Measurements from ENCODE around the gene ETNK1.

The ETNK1 gene

DNA sequence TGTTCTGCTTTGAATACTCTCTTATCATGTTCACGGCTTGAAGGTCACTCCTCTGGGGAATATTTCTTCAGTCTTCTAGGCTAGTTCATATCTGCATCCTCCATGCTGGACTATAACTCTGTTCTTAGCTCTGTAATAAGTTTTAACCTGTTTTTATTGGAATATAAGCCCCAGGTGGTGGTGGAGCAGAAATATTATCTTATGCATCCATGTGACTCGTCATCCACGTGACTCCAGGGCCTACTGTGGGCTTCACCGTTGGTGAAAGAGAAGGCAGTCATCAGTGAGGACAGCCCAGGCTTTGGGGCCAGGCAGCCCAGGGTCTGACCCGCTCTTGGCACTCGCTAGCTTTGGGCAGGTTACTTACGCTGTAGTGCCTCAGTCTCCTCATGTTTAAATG lies 87.1 kb downstream of the ETNK1 start:
- Histone ChIP-seq H2AFZ (ENCODE audit: low read length) (no peak overlapping the region), H3K36me3 (ENCODE audit: insufficient read depth, low read length) (no peaks in the 10 kb centered on the region), H3K27ac (ENCODE audit: low read depth, low read length, poor library complexity, severe bottlenecking) (no peak overlapping the region), H4K20me1 (ENCODE audit: insufficient read depth, low read length) (no peaks in the 10 kb centered on the region), H3K27me3 (ENCODE audit: insufficient read depth, low read length) (no peaks in the 10 kb centered on the region), H3K79me2 (ENCODE audit: insufficient read depth, low read length) (no peaks in the 10 kb centered on the region), H3K4me3 (ENCODE audit: low read depth, low read length, poor library complexity, severe bottlenecking) (no peak overlapping the region), H3K9me3 (ENCODE audit: low read length) (no peaks in the 10 kb centered on the region), H3F3A (ENCODE audit: insufficient read depth, low read length) (no peaks in the 10 kb centered on the region), H3K4me1 (ENCODE audit: insufficient read depth, low read length, severe bottlenecking) (no peaks in the 10 kb centered on the region), H3K9me2 (ENCODE audit: low read depth, low read length) (no peaks in the 10 kb centered on the region), H3K4me2 (ENCODE audit: low read length) (no peak overlapping the region), H3K9ac (ENCODE audit: low read length) (no peak overlapping the region)
- TF ChIP-seq EZH2 (IDR thresholded peaks at IDR 0.05; ENCODE audit: borderline replicate concordance, low read length) = no peak
- TF ChIP-seq, protein P1, sequence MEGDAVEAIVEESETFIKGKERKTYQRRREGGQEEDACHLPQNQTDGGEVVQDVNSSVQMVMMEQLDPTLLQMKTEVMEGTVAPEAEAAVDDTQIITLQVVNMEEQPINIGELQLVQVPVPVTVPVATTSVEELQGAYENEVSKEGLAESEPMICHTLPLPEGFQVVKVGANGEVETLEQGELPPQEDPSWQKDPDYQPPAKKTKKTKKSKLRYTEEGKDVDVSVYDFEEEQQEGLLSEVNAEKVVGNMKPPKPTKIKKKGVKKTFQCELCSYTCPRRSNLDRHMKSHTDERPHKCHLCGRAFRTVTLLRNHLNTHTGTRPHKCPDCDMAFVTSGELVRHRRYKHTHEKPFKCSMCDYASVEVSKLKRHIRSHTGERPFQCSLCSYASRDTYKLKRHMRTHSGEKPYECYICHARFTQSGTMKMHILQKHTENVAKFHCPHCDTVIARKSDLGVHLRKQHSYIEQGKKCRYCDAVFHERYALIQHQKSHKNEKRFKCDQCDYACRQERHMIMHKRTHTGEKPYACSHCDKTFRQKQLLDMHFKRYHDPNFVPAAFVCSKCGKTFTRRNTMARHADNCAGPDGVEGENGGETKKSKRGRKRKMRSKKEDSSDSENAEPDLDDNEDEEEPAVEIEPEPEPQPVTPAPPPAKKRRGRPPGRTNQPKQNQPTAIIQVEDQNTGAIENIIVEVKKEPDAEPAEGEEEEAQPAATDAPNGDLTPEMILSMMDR (IDR thresholded peaks at IDR 0.05; ENCODE audit: low read length) = no peak

DNA sequence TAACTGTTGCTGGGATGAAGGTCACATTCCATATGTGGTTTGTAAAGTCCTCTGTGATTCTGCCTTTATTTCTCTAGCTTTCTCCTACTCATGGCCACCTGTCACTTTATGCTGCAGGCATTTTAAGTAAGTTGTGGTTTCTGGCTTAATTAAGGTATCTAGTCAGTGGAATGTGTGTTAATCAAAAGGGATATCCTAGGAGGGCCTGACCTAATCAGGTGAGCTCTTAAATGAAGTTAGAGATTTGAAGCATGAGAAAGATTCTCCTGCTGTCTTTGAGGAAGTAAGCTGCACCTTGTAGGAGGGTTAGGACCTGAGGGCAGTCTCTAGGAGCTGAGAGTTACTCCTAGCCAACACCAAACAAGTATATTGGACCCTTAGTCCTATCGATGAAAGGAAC lies 90.3 kb downstream of the ETNK1 start:
- Histone ChIP-seq H3K27ac (ENCODE audit: low read depth, low read length, poor library complexity, severe bottlenecking) (no peak overlapping the region), H4K20me1 (ENCODE audit: insufficient read depth, low read length) (no peaks in the 10 kb centered on the region), H3K36me3 (ENCODE audit: insufficient read depth, low read length) (no peaks in the 10 kb centered on the region), H3K79me2 (ENCODE audit: insufficient read depth, low read length) (no peaks in the 10 kb centered on the region), H3K9me3 (ENCODE audit: low read length) (no peaks in the 10 kb centered on the region), H3K9me2 (ENCODE audit: low read depth, low read length) (no peaks in the 10 kb centered on the region), H3F3A (ENCODE audit: insufficient read depth, low read length) (no peaks in the 10 kb centered on the region), H2AFZ (ENCODE audit: low read length) (no peak overlapping the region), H3K4me2 (ENCODE audit: low read length) (no peak overlapping the region), H3K4me1 (ENCODE audit: insufficient read depth, low read length, severe bottlenecking) (no peaks in the 10 kb centered on the region), H3K27me3 (ENCODE audit: insufficient read depth, low read length) (no peaks in the 10 kb centered on the region), H3K4me3 (ENCODE audit: low read depth, low read length, poor library complexity, severe bottlenecking) (no peak overlapping the region), H3K9ac (ENCODE audit: low read length) (no peak overlapping the region)
- no peak for TF ChIP-seq EZH2 (IDR thresholded peaks at IDR 0.05; ENCODE audit: borderline replicate concordance, low read length)
- TF ChIP-seq, protein P1 (IDR thresholded peaks at IDR 0.05; ENCODE audit: low read length) = no peak

DNA sequence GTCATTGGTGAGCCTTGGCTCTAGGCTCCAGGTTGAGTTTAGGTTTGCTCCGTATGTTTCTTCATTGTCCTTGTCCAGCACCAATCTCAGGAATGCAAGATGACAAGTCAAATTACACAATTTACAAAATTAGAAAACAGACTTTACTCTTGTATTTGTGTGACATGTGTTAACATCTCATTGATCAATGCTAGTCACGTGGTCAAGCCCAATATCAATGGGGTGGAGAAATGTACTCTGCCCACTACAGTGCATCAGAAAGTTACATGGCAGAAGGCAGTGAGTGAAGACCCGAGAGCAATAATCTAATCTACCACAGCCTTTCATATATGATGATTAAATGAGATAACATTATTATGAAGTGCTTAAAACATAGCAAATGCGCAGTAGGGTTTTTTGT lies 94.8 kb downstream of the ETNK1 start:
- Histone ChIP-seq H3K9me3 (ENCODE audit: low read length) (no peaks in the 10 kb centered on the region), H3K79me2 (ENCODE audit: insufficient read depth, low read length) (no peaks in the 10 kb centered on the region), H2AFZ (ENCODE audit: low read length) (no peak overlapping the region), H3K9ac (ENCODE audit: low read length) (no peak overlapping the region), H3F3A (ENCODE audit: insufficient read depth, low read length) (no peaks in the 10 kb centered on the region), H3K4me1 (ENCODE audit: insufficient read depth, low read length, severe bottlenecking) (no peaks in the 10 kb centered on the region), H3K27ac (ENCODE audit: low read depth, low read length, poor library complexity, severe bottlenecking) (no peak overlapping the region), H3K4me3 (ENCODE audit: low read depth, low read length, poor library complexity, severe bottlenecking) (no peak overlapping the region), H3K27me3 (ENCODE audit: insufficient read depth, low read length) (no peaks in the 10 kb centered on the region), H3K36me3 (ENCODE audit: insufficient read depth, low read length) (no peaks in the 10 kb centered on the region), H4K20me1 (ENCODE audit: insufficient read depth, low read length) (no peaks in the 10 kb centered on the region), H3K9me2 (ENCODE audit: low read depth, low read length) (no peaks in the 10 kb centered on the region), H3K4me2 (ENCODE audit: low read length) (no peak overlapping the region)
- no peak for TF ChIP-seq EZH2 (IDR thresholded peaks at IDR 0.05; ENCODE audit: borderline replicate concordance, low read length)
- TF ChIP-seq, protein P1 (IDR thresholded peaks at IDR 0.05; ENCODE audit: low read length) = no peak
